Kidney (tissue), 14 donors: Measurements from ENCODE around the gene GAB2. TPM values are rescaled to one million over a fixed set of nuclear protein-coding genes. Genes with fewer than 3 reads are reported as not detected.

Source experiments
- DNase-seq, 5 donors: peaks; one replicate each; pipeline ENCODE4 v3.0.0-alpha.2; 2013 to 2020
- FAIRE-seq: peaks from 2 replicates; lab custom pipeline; 2012; peaks lifted over from hg19 to GRCh38; lab: Jason Lieb, UNC
- H3K27ac ChIP-seq, 2 donors: one replicate each; pipeline ENCODE4 v1.7.0; 2013; ENCODE audit warnings: low read depth in 2 of 2, low read length in 2 of 2, inconsistent platforms in 1 of 2
- H3K27me3 ChIP-seq: one replicate; pipeline ENCODE4 v1.7.1; 2013; ENCODE audit warnings: low read length, inconsistent platforms; ENCODE audit not compliant: control insufficient read depth, insufficient read depth
- H3K36me3 ChIP-seq, 3 donors: one replicate each; pipeline versions ENCODE4 v1.7.0 to v1.7.1; 2013; ENCODE audit warnings: low read length in 3 of 3, control low read depth in 1 of 3, inconsistent platforms in 1 of 3; ENCODE audit not compliant: insufficient read depth in 3 of 3, control insufficient read depth in 2 of 3
- H3K4me1 ChIP-seq, 3 donors: one replicate each; pipeline versions ENCODE4 v1.7.0 to v1.7.1; 2013; ENCODE audit warnings: low read length in 3 of 3, inconsistent platforms in 1 of 3, low read depth in 1 of 3; ENCODE audit not compliant: control insufficient read depth in 2 of 3, insufficient read depth in 2 of 3
- H3K4me3 ChIP-seq, 3 donors: one replicate each; pipeline versions ENCODE4 v1.7.0 to v1.8.1; 2013; ENCODE audit warnings: low read length in 3 of 3, control low read depth in 1 of 3, inconsistent platforms in 1 of 3
- H3K9ac ChIP-seq, 3 donors: one replicate each; pipeline versions ENCODE4 v1.7.0 to v1.7.1; 2013; ENCODE audit warnings: low read length in 3 of 3, control low read depth in 1 of 3, inconsistent platforms in 1 of 3
- H3K9me3 ChIP-seq, 3 donors: one replicate each; pipeline versions ENCODE4 v1.7.0 to v1.7.1; 2013; ENCODE audit warnings: low read length in 3 of 3, control low read depth in 1 of 3, inconsistent platforms in 1 of 3; ENCODE audit not compliant: control insufficient read depth in 2 of 3, insufficient read depth in 1 of 3
- intact Hi-C: fragments of 100-400 bp; cut with DNase I; formaldehyde crosslinking; loops from one replicate; pipeline ENCODE4 v1.11.1; 2022
- polyA plus RNA-seq: library from polyadenylated mRNA; stranded (reverse); fragments of 350-450 nt; fragmentation: Illumina TruSeq; extraction: RNeasy Lipid Tissue Mini Kit (QIAGEN cat#74804); gene quantifications from one replicate; pipeline ENCODE4 v1.2.3, GENCODE V29; 2014; ENCODE audit warnings: low read depth, low replicate concordance; ENCODE audit not compliant: insufficient read depth
- total RNA-seq: library from RNA; stranded (reverse); fragmentation: NEBNext Ultra II Directional; extraction: Animal tissue kit (Norgen Biotek cat#: 25700); gene quantifications from one replicate; pipeline ENCODE4 v1.2.1, GENCODE V29; 2021
- TF ChIP-seq, protein P1 (sequence below): IDR thresholded peaks from 3 replicates; pipeline ENCODE4 v1.5.1; 2012; ENCODE audit warnings: mild to moderate bottlenecking, moderate library complexity, borderline replicate concordance; ENCODE audit not compliant: insufficient read depth; ENCODE audit errors: extremely low read depth
- donor health status: control.
- donor health status: control.
- donor health status: control.
- donor health status: control.
- donor health status: control.
- donor health status: DM: yes; HTN: yes; CAD: no.
- donor health status: Normal renal cell carcinoma (clear cell type).

GAB2 gene
- total and polyA plus RNA-seq, 2 donors from 2014 or later: 3.3 to 23.6 TPM

DNA sequence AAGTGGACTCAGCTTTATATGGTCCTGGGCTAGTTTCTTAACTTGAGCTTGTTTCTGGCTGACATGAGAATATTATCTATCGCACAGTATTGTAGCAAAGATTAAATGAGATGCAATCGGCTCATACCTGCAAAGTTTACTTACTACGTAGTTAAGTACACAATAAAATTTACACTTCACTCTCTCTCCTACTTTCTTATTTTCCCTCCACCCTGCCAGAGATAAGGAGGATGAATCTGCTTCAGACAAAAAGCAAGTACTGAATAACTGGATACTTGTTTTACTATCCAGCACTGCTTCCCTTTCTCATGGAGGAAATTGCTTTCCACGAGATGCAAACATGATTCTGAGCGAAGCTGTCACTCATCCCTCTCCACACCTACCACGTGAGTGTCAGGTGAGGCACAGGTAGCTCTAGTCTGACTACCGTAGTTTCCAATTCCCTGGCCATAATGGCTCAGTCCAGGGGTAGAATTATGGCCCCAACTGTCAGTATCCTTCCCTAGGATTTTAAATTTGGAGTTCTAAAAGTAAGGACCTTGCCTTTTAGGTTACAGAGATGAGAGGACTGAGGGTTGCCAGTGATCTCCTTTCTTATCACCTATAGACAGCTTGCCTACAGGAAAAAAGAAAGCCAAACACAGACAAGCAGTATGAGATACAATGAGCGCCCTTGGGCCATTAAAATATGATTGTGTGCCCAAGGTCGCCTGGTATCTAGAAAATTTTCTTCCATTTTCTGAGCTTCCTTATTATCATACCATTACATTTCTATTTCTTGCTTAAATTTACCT lies 39.8 kb downstream of the GAB2 start:
- intact Hi-C loops: no loop called here
- Histone ChIP-seq H3K4me3 (no peak overlapping the region), H3K4me1 (peaks cover 0 to 3% (median 0%) of the 10 kb centered on the region in 3 donors), H3K27me3 (no peaks in the 10 kb centered on the region), H3K9ac (no peak overlapping the region), H3K27ac (no peak overlapping the region), H3K36me3 (no peaks in the 10 kb centered on the region), H3K9me3 (no peaks in the 10 kb centered on the region)
- DNase-seq (no peak), FAIRE-seq (no peak)
- TF ChIP-seq, protein P1, sequence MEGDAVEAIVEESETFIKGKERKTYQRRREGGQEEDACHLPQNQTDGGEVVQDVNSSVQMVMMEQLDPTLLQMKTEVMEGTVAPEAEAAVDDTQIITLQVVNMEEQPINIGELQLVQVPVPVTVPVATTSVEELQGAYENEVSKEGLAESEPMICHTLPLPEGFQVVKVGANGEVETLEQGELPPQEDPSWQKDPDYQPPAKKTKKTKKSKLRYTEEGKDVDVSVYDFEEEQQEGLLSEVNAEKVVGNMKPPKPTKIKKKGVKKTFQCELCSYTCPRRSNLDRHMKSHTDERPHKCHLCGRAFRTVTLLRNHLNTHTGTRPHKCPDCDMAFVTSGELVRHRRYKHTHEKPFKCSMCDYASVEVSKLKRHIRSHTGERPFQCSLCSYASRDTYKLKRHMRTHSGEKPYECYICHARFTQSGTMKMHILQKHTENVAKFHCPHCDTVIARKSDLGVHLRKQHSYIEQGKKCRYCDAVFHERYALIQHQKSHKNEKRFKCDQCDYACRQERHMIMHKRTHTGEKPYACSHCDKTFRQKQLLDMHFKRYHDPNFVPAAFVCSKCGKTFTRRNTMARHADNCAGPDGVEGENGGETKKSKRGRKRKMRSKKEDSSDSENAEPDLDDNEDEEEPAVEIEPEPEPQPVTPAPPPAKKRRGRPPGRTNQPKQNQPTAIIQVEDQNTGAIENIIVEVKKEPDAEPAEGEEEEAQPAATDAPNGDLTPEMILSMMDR: no peak

DNA sequence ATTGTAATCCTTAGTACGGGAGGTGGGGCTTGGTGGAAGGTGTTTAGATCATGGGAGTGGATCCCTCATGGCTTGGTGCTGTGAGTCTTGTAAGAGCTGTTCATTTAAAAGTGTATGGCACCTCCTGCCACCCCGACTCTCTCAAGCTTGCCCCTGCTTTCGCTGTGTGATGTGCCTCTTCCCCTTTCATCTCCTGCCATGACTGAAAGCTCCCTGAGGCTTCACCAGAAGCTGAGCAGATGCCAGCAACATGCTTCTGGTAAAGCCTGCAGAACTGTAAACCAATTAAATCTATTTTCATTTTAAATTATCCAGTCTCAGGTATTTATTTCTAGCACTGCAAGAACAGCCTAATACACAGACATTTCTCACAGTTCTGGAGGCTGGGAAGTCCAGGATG lies 40.8 kb downstream of the GAB2 start:
- intact Hi-C loops: no loop called here
- Histone ChIP-seq H3K9me3 (no peaks in the 10 kb centered on the region), H3K9ac (no peak overlapping the region), H3K4me1 (peaks cover 0 to under 1% (median 0%) of the 10 kb centered on the region in 3 donors), H3K36me3 (no peaks in the 10 kb centered on the region), H3K27me3 (no peaks in the 10 kb centered on the region), H3K4me3 (no peak overlapping the region), H3K27ac (no peak overlapping the region)
- FAIRE-seq (no peak), DNase-seq (no peak)
- TF ChIP-seq, protein P1: no peak

DNA sequence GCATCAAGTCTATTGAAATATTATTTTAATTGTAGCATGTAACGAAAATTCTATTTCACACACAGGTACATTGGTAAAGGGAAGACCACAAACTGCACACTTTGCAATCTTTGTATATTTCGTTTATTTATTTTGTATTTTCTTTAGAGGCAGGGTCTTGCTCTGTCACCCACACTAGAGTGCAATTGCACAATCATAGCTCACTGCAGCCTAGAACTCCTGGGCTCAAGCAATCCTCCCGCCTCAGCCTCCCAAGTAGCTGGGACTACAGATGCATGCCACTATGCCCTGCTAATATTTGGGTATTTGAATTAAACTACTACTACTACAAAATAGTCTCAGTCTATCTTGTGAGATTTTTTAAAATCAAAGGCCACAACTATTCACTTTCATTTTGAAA lies 42.7 kb downstream of the GAB2 start:
- Histone ChIP-seq H3K27me3 (no peaks in the 10 kb centered on the region), H3K4me3 (no peak overlapping the region), H3K4me1 (peaks cover 0 to 8% (median 4%) of the 10 kb centered on the region in 3 donors), H3K9ac (no peak overlapping the region), H3K36me3 (no peaks in the 10 kb centered on the region), H3K27ac (no peak overlapping the region), H3K9me3 (no peaks in the 10 kb centered on the region)
- TF ChIP-seq, protein P1: no peak
- intact Hi-C loops: no loop called here
- no peak for FAIRE-seq
- no peak for DNase-seq
